Urinary bladder (tissue), 4 donors: ENCODE measurements around the gene HDAC8. TPM values are rescaled to one million over a fixed set of nuclear protein-coding genes. Genes with fewer than 3 reads are reported as not detected.
A peak's percentile ranks its signal among the peaks of the same experiment; 100 is the strongest.
"Not testable (repeated sequence)": the region's sequence is repeated elsewhere in the genome, so short reads cannot be mapped to it uniquely, and the experiment has no call there.

ENCODE experiments used
- DNase-seq: peaks from one replicate; pipeline ENCODE4 v3.0.0-alpha.2; 2015; ENCODE audit errors: extremely low spot score
- H3K27ac ChIP-seq: one replicate; pipeline ENCODE4 v1.5.1; 2013; ENCODE audit warnings: low read depth, mild to moderate bottlenecking, moderate library complexity
- H3K36me3 ChIP-seq: one replicate; pipeline ENCODE4 v1.6.1; 2013; ENCODE audit warnings: mild to moderate bottlenecking, moderate library complexity; ENCODE audit not compliant: insufficient read depth
- H3K4me1 ChIP-seq: one replicate; pipeline ENCODE4 v1.6.1; 2013; ENCODE audit warnings: mild to moderate bottlenecking, moderate library complexity; ENCODE audit not compliant: insufficient read depth
- H3K4me3 ChIP-seq: one replicate; pipeline ENCODE4 v1.5.1; 2013; ENCODE audit warnings: low read depth, low read length
- WGBS: extraction: QIAGEN DNeasy Blood & Tissue Kit; methylation state at CpG from one replicate; pipeline ENCODE4 v1.1.7; 2013; 5-methylcytosine and 5-hydroxymethylcytosine counted together
- polyA plus RNA-seq: library from polyadenylated mRNA; stranded (reverse); fragments of 200-250 nt; gene quantifications from one replicate; pipeline ENCODE4 v1.2.3, GENCODE V29; 2013
- total RNA-seq: library from RNA; depleted of rRNA; stranded (reverse); fragments of >200 nt; gene quantifications from one replicate; pipeline ENCODE4 v1.2.3, GENCODE V29; 2014
- donor health status: healthy with polysubstance abuse.
- donor health status: healthy.

Gene HDAC8
- total and polyA plus RNA-seq, 2 donors: 19.7 to 67.9 TPM

- 75% methylated on average over 6 of the region's 6 CpGs for WGBS
- H3K4me3 ChIP-seq: no peak overlapping the region
- no peak overlapping the region for H3K27ac ChIP-seq
- H3K4me1 ChIP-seq: no peaks in the 10 kb centered on the region
- DNase-seq: no peak
- no peaks in the 10 kb centered on the region for H3K36me3 ChIP-seq
Observed at GRCh38 chrX:72568406-72569092, 4.1 kb downstream of the HDAC8 start.

- DNase-seq: no peak
- H3K36me3 ChIP-seq: no peaks in the 10 kb centered on the region
- 95% methylated on average over 2 of the region's 2 CpGs for WGBS
- no peak overlapping the region for H3K4me3 ChIP-seq
- no peaks in the 10 kb centered on the region for H3K4me1 ChIP-seq
- no peak overlapping the region for H3K27ac ChIP-seq
Observed at GRCh38 chrX:72566448-72566847, 6.2 kb downstream of the HDAC8 start.

- H3K36me3 ChIP-seq, H3K4me3 ChIP-seq, H3K27ac ChIP-seq, H3K4me1 ChIP-seq, DNase-seq: not testable (repeated sequence)
- 97% methylated on average over 28 of the region's 28 CpGs for WGBS
Observed at GRCh38 chrX:72559655-72560054, 13.0 kb downstream of the HDAC8 start.

GRCh38 chrX:72554448-72555140 is 18.0 kb downstream of the HDAC8 start:
- Histone ChIP-seq H3K4me3 (no peak overlapping the region), H3K36me3 (no peaks in the 10 kb centered on the region), H3K27ac (no peak overlapping the region), H3K4me1 (no peaks in the 10 kb centered on the region)
- whole genome bisulfite sequencing: 52% methylated on average over 16 of the region's 16 CpGs
- DNase-seq: no peak

- H3K4me3 ChIP-seq, H3K36me3 ChIP-seq, H3K27ac ChIP-seq, H3K4me1 ChIP-seq, DNase-seq: not testable (repeated sequence)
- WGBS: 96% methylated on average over 6 of the region's 6 CpGs
Observed at GRCh38 chrX:72552443-72552842, 20.2 kb downstream of the HDAC8 start.

GRCh38 chrX:72545990-72546389 is 26.7 kb downstream of the HDAC8 start:
- no peaks in the 10 kb centered on the region for H3K36me3 ChIP-seq
- no peaks in the 10 kb centered on the region for H3K4me1 ChIP-seq
- H3K27ac ChIP-seq: no peak overlapping the region
- H3K4me3 ChIP-seq: no peak overlapping the region
- DNase-seq: no peak

- Histone ChIP-seq H3K27ac (no peak overlapping the region), H3K4me3 (no peak overlapping the region), H3K36me3 (no peaks in the 10 kb centered on the region), H3K4me1 (no peaks in the 10 kb centered on the region)
- WGBS: 10% methylated on average over 5 of the region's 5 CpGs
- DNase-seq: no peak
Observed at GRCh38 chrX:72540318-72540717, 32.3 kb downstream of the HDAC8 start.

GRCh38 chrX:72539822-72540221 is 32.8 kb downstream of the HDAC8 start:
- Histone ChIP-seq H3K4me3 (no peak overlapping the region), H3K27ac (no peak overlapping the region), H3K36me3 (no peaks in the 10 kb centered on the region), H3K4me1 (no peaks in the 10 kb centered on the region)
- no peak for DNase-seq
- 77% methylated on average over 2 of the region's 2 CpGs for WGBS

GRCh38 chrX:72536542-72536941 is 36.1 kb downstream of the HDAC8 start:
- H3K4me1 ChIP-seq: no peaks in the 10 kb centered on the region
- no peak overlapping the region for H3K27ac ChIP-seq
- no peak for DNase-seq
- H3K4me3 ChIP-seq: no peak overlapping the region
- no peaks in the 10 kb centered on the region for H3K36me3 ChIP-seq
- 53% methylated on average over 1 of the region's 1 CpG for WGBS

GRCh38 chrX:72532366-72532765 is 40.3 kb downstream of the HDAC8 start:
- H3K36me3 ChIP-seq: no peaks in the 10 kb centered on the region
- no peak overlapping the region for H3K27ac ChIP-seq
- no peak overlapping the region for H3K4me3 ChIP-seq
- no peak for DNase-seq
- no peaks in the 10 kb centered on the region for H3K4me1 ChIP-seq
- WGBS: 98% methylated on average over 3 of the region's 3 CpGs

- H3K4me3 ChIP-seq: no peak overlapping the region
- no peak overlapping the region for H3K27ac ChIP-seq
- H3K4me1 ChIP-seq: no peaks in the 10 kb centered on the region
- WGBS: 76% methylated on average over 6 of the region's 6 CpGs
- H3K36me3 ChIP-seq: no peaks in the 10 kb centered on the region
- no peak for DNase-seq
Observed at GRCh38 chrX:72526534-72527508, 45.8 kb downstream of the HDAC8 start.

- no peak overlapping the region for H3K4me3 ChIP-seq
- H3K27ac ChIP-seq: no peak overlapping the region
- no peaks in the 10 kb centered on the region for H3K4me1 ChIP-seq
- no peak for DNase-seq
- H3K36me3 ChIP-seq: no peaks in the 10 kb centered on the region
Observed at GRCh38 chrX:72498782-72499181, 73.9 kb downstream of the HDAC8 start.

- DNase-seq: peak; percentile 11
- WGBS: 35% methylated on average over 6 of the region's 6 CpGs
- no peaks in the 10 kb centered on the region for H3K36me3 ChIP-seq
- no peaks in the 10 kb centered on the region for H3K4me1 ChIP-seq
- H3K4me3 ChIP-seq: no peak overlapping the region
- H3K27ac ChIP-seq: no peak overlapping the region
Observed at GRCh38 chrX:72495046-72495445, 77.6 kb downstream of the HDAC8 start.

GRCh38 chrX:72492499-72492898 is 80.1 kb downstream of the HDAC8 start:
- WGBS: 98% methylated on average over 1 of the region's 1 CpG
- H3K36me3 ChIP-seq: no peaks in the 10 kb centered on the region
- DNase-seq: no peak
- H3K4me1 ChIP-seq: no peaks in the 10 kb centered on the region
- H3K4me3 ChIP-seq: no peak overlapping the region
- H3K27ac ChIP-seq: no peak overlapping the region
